Fibroblast of mammary gland (primary cell): ENCODE measurements around the gene FOXL2NB.

Experiments
- DNase-seq: peaks from one replicate; pipeline ENCODE4 v3.0.0-alpha.2; 2010; ENCODE audit warnings: low read depth
- H3K4me3 ChIP-seq: 2 replicates; pipeline ENCODE4 v1.5.1; 2011; ENCODE audit warnings: low read depth, mild to moderate bottlenecking, low read length, moderate library complexity; ENCODE audit not compliant: control insufficient read depth
- CTCF ChIP-seq: conservative IDR thresholded peaks from 2 replicates; pipeline ENCODE4 v1.5.1; 2011; ENCODE audit warnings: low read depth, low read length, inconsistent platforms; ENCODE audit not compliant: control insufficient read depth, insufficient read depth

FOXL2NB gene

DNA sequence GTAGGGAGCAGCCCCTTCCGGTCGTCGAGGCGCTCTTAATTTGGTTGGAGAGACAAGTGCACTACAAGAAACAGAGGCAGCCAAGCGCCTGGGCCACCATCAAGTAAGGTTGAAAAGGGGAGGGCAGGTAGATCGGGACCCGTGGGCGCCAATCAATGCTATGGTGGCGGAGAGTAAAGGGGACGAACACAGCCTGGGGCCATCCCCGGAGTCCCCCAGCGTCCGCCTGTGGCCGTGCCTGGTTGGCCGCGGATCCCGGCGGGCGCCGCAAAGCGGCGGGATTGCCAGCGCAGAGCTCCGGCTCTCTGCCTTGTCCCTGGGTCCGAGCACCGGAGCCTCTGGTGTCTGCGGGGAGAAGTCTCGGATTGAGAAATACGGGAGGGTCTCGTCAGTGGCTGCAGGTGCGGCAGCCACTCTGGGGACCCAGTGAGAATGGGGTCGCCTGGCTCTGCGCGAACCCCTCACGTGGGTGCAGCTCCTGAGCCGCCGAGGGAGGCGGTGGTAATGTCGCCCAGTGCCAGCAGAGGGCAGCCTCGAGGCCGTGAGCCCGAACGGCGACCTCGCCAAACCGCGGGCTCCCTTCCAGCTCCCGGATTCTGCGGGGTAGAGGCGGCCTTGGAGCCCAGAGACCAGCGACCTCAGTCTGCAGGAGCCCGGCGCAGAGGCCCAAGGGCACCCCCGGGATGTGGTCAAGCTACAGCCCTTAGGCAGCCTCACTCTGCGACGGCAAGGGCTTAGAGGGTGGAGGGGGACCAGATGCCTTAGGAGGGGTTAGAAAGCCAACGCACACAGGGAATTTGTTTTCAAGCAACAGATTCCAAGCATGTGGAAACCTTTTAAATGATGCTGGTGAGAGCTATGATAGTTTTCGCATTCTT lies 10.9 kb upstream of the FOXL2NB start:
- TF ChIP-seq CTCF = peak; percentile 69
- peak overlapping the region; percentile 37 for H3K4me3 ChIP-seq
- DNase-seq = peak; percentile 48

DNA sequence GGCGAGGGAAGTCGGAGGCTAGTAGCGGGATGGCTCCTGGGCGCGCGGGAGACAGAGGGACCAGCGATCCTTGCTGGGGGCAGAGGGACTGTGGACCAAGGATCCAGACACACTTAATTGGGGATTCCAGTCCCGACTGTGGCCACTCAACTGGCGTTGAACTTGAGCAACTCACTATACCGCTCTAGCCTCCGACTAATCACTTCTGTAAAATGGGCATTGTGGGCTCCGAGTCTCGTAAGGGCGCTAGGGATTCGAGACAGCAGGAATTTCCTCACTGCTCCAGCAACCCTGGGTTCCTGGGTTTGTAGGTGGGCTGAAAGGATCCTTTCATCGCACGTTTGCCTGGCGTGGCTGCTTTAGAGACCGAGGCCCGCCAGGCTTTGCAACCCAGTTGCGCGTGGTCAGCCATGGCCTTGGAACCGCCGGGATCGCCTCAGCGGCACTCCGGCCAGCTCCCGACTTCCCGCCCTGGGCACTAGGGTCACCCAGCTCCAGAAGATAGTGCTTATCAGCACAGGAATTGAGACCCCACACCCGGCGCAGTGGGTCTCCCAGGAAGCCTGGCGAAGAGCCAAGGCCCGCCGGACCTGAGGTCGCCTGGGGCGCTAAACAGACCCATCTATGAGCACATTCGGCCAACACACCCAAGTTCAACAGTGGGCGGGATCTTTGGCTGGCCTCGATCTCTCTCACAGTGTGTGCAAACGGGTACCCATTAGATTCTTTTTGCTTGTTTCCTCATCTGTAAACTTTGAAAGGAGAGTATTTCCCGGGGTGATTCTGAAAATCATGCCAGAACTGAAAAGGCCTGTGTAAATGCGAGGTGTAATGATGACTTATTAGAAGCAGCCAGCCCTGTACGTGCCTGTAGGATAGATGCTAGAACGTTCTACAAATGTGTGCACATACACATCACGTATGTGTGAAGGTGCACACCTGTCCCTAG lies 10.0 kb upstream of the FOXL2NB start:
- H3K4me3 ChIP-seq = peak overlapping the region; percentile 10
- TF ChIP-seq CTCF = no peak
- no peak for DNase-seq

- TF ChIP-seq CTCF = no peak
- no peak for DNase-seq
- no peak overlapping the region for H3K4me3 ChIP-seq
Measured at GRCh38 chr3:138937690-138938055, 9.3 kb upstream of the FOXL2NB start.

DNA sequence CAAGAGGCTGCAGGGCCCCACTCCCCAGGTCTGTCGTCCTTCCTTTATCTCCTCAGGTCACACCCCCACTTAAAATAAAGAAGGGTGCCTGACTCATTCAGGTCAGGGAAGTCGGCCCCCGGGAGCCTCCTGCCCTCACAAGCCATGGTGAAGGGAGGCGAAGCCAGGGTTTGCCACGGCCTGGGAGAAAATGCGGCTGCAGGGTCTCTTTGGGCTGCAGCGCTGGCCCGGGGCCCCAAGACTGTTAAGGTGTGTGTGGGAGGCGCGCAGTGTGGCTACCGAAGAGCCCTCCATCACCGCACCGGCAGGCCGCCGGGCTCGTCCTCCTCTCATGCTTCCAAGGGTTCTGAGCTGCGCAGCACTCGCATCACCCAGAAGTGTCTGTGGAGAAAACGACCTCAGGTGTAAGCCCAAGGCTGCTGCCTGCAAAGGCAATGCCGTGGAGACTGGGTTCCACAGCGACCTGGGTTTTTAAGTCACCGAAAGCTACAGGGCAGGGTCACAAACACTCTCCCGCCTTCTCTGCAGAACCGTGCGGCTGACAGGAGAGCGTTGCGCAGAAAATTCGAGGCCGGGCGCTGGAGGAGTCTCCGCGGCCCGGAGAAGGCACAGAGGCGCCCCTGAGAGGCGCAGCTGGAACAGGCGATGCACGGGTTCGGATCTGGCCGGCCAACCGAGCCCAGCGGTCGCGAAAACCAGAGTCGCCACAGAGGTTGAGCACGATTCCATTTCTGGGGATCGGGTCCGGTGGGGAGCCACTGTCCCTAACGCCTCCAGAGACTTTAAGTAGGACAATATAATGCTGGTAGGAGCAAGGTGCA lies 8.8 kb upstream of the FOXL2NB start:
- no peak for TF ChIP-seq CTCF
- H3K4me3 ChIP-seq = no peak overlapping the region
- DNase-seq = no peak

DNA sequence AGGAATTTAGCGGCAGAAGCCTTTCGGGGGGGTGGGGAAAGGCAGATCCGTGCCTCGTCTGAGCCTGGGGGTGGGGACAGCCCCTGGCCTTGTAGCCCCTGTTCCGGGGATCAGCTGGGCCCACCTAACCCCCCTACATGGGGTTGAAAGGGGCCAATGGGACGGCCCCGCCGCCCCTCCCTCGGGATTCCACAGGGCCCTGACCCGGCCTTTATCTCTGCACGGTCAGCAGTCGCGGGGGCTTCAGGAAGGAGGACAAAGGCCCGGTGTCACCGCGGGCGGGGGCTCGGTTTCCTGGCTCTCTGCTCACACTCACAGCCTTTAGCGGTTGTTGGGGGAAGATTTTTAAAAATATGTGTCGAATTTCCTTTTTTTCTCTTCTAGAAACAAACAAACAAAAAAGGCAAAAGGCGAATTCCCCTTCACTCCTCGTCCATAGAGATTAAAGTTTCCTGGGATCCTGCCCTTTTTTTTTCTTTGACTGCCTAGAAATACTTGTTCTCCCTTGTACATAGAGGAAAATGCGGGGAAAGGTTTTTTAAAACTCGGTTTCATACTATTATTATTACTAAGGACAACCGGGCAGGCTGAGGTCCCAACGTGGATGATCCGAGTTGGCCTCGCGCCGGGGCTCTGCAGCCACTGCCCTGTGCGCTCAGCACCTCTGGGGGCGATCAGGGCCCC lies 8.0 kb upstream of the FOXL2NB start:
- H3K4me3 ChIP-seq = no peak overlapping the region
- TF ChIP-seq CTCF = no peak
- DNase-seq = no peak
